PFSK-1 (cell line): ENCODE data around the gene TREX2.

Experiments
- POLR2AphosphoS5 ChIP-seq: IDR thresholded peaks from 2 replicates; pipeline ENCODE4 v1.6.1; 2012; ENCODE audit warnings: low read depth, mild to moderate bottlenecking, control low read depth, low read length, moderate library complexity
- REST ChIP-seq, 2 experiments: IDR thresholded peaks; 2 replicates each; pipeline versions ENCODE4 v1.6.1 to v1.8.0; 2011 to 2012; ENCODE audit warnings: low read depth in 2 of 2, low read length in 2 of 2, control low read depth in 1 of 2, inconsistent platforms in 1 of 2, mild to moderate bottlenecking in 1 of 2, moderate library complexity in 1 of 2; ENCODE audit not compliant: insufficient read depth in 1 of 2
- SIN3A ChIP-seq: IDR thresholded peaks from 2 replicates; pipeline ENCODE4 v1.6.1; 2012; ENCODE audit warnings: mild to moderate bottlenecking, low read length, moderate library complexity, borderline replicate concordance; ENCODE audit not compliant: insufficient read depth
- TAF1 ChIP-seq: IDR thresholded peaks from 2 replicates; pipeline ENCODE4 v1.6.1; 2012; ENCODE audit warnings: low read length, control low read depth, borderline replicate concordance; ENCODE audit not compliant: insufficient read depth

GRCh38 chrX:153421856-153422255 is 24.0 kb downstream of the TREX2 start:
- TF ChIP-seq POLR2AphosphoS5, result no peak
- TF ChIP-seq TAF1, result no peak
- TF ChIP-seq SIN3A, result no peak
- TF ChIP-seq REST (IDR thresholded peaks at IDR 0.05; ENCODE audit: insufficient read depth in 1 of 2, low read depth in 2 of 2, low read length in 2 of 2), result no peak
